WTC11 (cell line): ENCODE data around the gene PLA1A. TPM values are rescaled to one million over a fixed set of nuclear protein-coding genes. Genes with fewer than 3 reads are reported as not detected.

Source experiments
- ATAC-seq: fragments of 200-7000 bp; cut with Tn5 transposase; 2 replicates; pipeline ENCODE4 v1.10.0; 2021; ENCODE audit warnings: mild to moderate bottlenecking, moderate library complexity
- CTCF ChIA-PET: fragments of 300-600 bp; sonication (Branson Sonifier 250); formaldehyde crosslinking; loops from one replicate; lab custom pipeline; 2021; ENCODE audit warnings: antibody characterized with exemption; lab: Charles Lee
- POLR2A ChIA-PET: fragments of 350-600 bp; sonication (Branson Sonifier 250); formaldehyde crosslinking; loops from one replicate; lab custom pipeline; 2021; ENCODE audit warnings: antibody characterized with exemption; lab: Charles Lee
- DNase-seq: peaks from one replicate; pipeline ENCODE4 v3.0.0; 2021; ENCODE audit warnings: low spot score
- H3K27ac Mint-ChIP-seq: 2 replicates; pipeline ENCODE4 v1.8.0; 2021; ENCODE audit warnings: mixed read lengths
- H3K27me3 Mint-ChIP-seq: 2 replicates; pipeline ENCODE4 v1.8.0; 2021; ENCODE audit warnings: low read depth, mild to moderate bottlenecking, moderate library complexity, mixed read lengths
- H3K36me3 Mint-ChIP-seq: 2 replicates; pipeline ENCODE4 v1.8.0; 2021; ENCODE audit warnings: mixed read lengths
- H3K4me1 Mint-ChIP-seq: 2 replicates; pipeline ENCODE4 v1.8.0; 2022; ENCODE audit warnings: mixed read lengths
- H3K4me3 Mint-ChIP-seq: 2 replicates; pipeline ENCODE4 v1.8.0; 2021; ENCODE audit warnings: mild to moderate bottlenecking, moderate library complexity, mixed read lengths
- H3K9me3 Mint-ChIP-seq: 2 replicates; pipeline ENCODE4 v1.8.0; 2021; ENCODE audit warnings: mixed read lengths
- AR ChIP-seq: fragments of 250-450 bp; sonication (Bioruptor Pico); IDR thresholded peaks from 2 replicates; pipeline ENCODE4 v1.9.0; 2021; ENCODE audit warnings: mild to moderate bottlenecking
- ATF1 ChIP-seq: sonication (generic); formaldehyde crosslinking; IDR thresholded peaks from 2 replicates; pipeline ENCODE4 v1.8.1; 2023; ENCODE audit warnings: mild to moderate bottlenecking, moderate library complexity, missing genetic modification reagents
- ATF2 ChIP-seq: sonication (generic); formaldehyde crosslinking; IDR thresholded peaks from 2 replicates; pipeline ENCODE4 v1.8.1; 2022; ENCODE audit warnings: low read depth, missing genetic modification reagents, borderline replicate concordance
- CREB1 ChIP-seq: sonication (generic); formaldehyde crosslinking; IDR thresholded peaks from 2 replicates; pipeline ENCODE4 v1.8.0; 2023; ENCODE audit warnings: mild to moderate bottlenecking, missing genetic modification reagents
- CTCF ChIP-seq: fragments of 200-600 bp; IDR thresholded peaks from 2 replicates; pipeline ENCODE4 v1.8.0; 2022; ENCODE audit warnings: antibody characterized with exemption
- E2F1 ChIP-seq: sonication (generic); formaldehyde crosslinking; IDR thresholded peaks from 2 replicates; pipeline ENCODE4 v1.8.0; 2022; ENCODE audit warnings: mild to moderate bottlenecking, missing genetic modification reagents
- ETV6 ChIP-seq: sonication (generic); formaldehyde crosslinking; IDR thresholded peaks from 2 replicates; pipeline ENCODE4 v1.8.1; 2022; ENCODE audit warnings: mild to moderate bottlenecking, missing genetic modification reagents
- FOXJ3 ChIP-seq: sonication (generic); formaldehyde crosslinking; IDR thresholded peaks from 2 replicates; pipeline ENCODE4 v1.9.0; 2021; ENCODE audit warnings: missing genetic modification reagents, mild to moderate bottlenecking, borderline replicate concordance
- GRHL2 ChIP-seq: fragments of 250-450 bp; sonication (Bioruptor Pico); IDR thresholded peaks from 2 replicates; pipeline ENCODE4 v1.8.0; 2022; ENCODE audit warnings: mild to moderate bottlenecking, moderate library complexity; ENCODE audit not compliant: insufficient replicate concordance, severe bottlenecking
- HMGXB4 ChIP-seq: sonication (generic); formaldehyde crosslinking; IDR thresholded peaks from 2 replicates; pipeline ENCODE4 v1.8.1; 2023; ENCODE audit warnings: mild to moderate bottlenecking, moderate library complexity, missing genetic modification reagents
- JAZF1 ChIP-seq: fragments of 250-450 bp; sonication (Bioruptor Pico); IDR thresholded peaks from 2 replicates; pipeline ENCODE4 v1.9.0; 2021; ENCODE audit warnings: moderate library complexity, mild to moderate bottlenecking, inconsistent platforms
- KAT7 ChIP-seq: sonication (generic); formaldehyde crosslinking; IDR thresholded peaks from 2 replicates; pipeline ENCODE4 v1.8.1; 2023; ENCODE audit warnings: missing genetic modification reagents, mild to moderate bottlenecking, borderline replicate concordance
- NFYB ChIP-seq: sonication (generic); formaldehyde crosslinking; conservative IDR thresholded peaks from 2 replicates; pipeline ENCODE4 v1.8.0; 2022; ENCODE audit warnings: low read depth, missing genetic modification reagents
- NR1H2 ChIP-seq: sonication (generic); formaldehyde crosslinking; IDR thresholded peaks from 2 replicates; pipeline ENCODE4 v1.9.0; 2021; ENCODE audit warnings: mild to moderate bottlenecking, moderate library complexity, missing genetic modification reagents
- NR3C1 ChIP-seq: sonication (generic); formaldehyde crosslinking; conservative IDR thresholded peaks from 2 replicates; pipeline ENCODE4 v1.8.1; 2023; ENCODE audit warnings: low read depth, mild to moderate bottlenecking, missing genetic modification reagents
- OVOL2 ChIP-seq: fragments of 250-450 bp; sonication (Bioruptor Pico); IDR thresholded peaks from 2 replicates; pipeline ENCODE4 v1.9.0; 2021; ENCODE audit warnings: mild to moderate bottlenecking, borderline replicate concordance
- RORB ChIP-seq: fragments of 250-450 bp; sonication (Bioruptor Pico); IDR thresholded peaks from 2 replicates; pipeline ENCODE4 v1.9.0; 2021; ENCODE audit warnings: mild to moderate bottlenecking
- TCF7 ChIP-seq: sonication (generic); formaldehyde crosslinking; IDR thresholded peaks from 2 replicates; pipeline ENCODE4 v1.8.0; 2022; ENCODE audit warnings: mild to moderate bottlenecking, low read depth, missing genetic modification reagents, moderate library complexity
- ZBTB21 ChIP-seq: sonication (generic); formaldehyde crosslinking; IDR thresholded peaks from 2 replicates; pipeline ENCODE4 v1.8.1; 2023; ENCODE audit warnings: mild to moderate bottlenecking, missing genetic modification reagents, borderline replicate concordance
- ZNF121 ChIP-seq: sonication (generic); formaldehyde crosslinking; IDR thresholded peaks from 2 replicates; pipeline ENCODE4 v1.8.0; 2023; ENCODE audit warnings: missing genetic modification reagents
- ZNF263 ChIP-seq: sonication (generic); formaldehyde crosslinking; IDR thresholded peaks from 2 replicates; pipeline ENCODE4 v1.8.1; 2022; ENCODE audit warnings: low read depth, mild to moderate bottlenecking, moderate library complexity, missing genetic modification reagents
- ZNF396 ChIP-seq: fragments of 250-450 bp; sonication (Bioruptor Pico); IDR thresholded peaks from 2 replicates; pipeline ENCODE4 v1.8.0; 2021; ENCODE audit warnings: mild to moderate bottlenecking, moderate library complexity, borderline replicate concordance
- ZNF532 ChIP-seq: fragments of 250-450 bp; sonication (Bioruptor Pico); IDR thresholded peaks from 2 replicates; pipeline ENCODE4 v1.9.0; 2021; ENCODE audit warnings: mild to moderate bottlenecking, borderline replicate concordance
- total RNA-seq: library from RNA; stranded (reverse); gene quantifications from 3 replicates; pipeline ENCODE4 v1.2.3, GENCODE V29; 2021

PLA1A gene
- total RNA-seq, 1 experiment from 2014 or later = not detected

- DNase-seq (no peak), ATAC-seq (no peak)
- TF ChIP-seq TCF7 (CRISPR knock-in tag) (no peak), ZNF263 (CRISPR knock-in tag) (no peak), RORB (CRISPR knock-in tag) (no peak), CREB1 (CRISPR knock-in tag) (no peak), ZNF121 (no peak)
- Mint-ChIP-seq H3K27ac (no peak overlapping the region), H3K36me3 (no peaks in the 10 kb centered on the region), H3K9me3 (no peaks in the 10 kb centered on the region), H3K27me3 (no peaks in the 10 kb centered on the region), H3K4me3 (no peak overlapping the region), H3K4me1 (peaks cover under 1% of the 10 kb centered on the region)
- POLR2A ChIA-PET = no interaction called here
- CTCF ChIA-PET = interaction anchor here (0.7 kb wide), 1 partner anchor 53 kb away, joined by 6 read pairs; no protein-coding TSS in a partner anchor
These were observed 35.1 kb downstream of the PLA1A start for GRCh38 chr3:119632829-119633228.

- Mint-ChIP-seq H3K4me3 (no peak overlapping the region), H3K4me1 (no peaks in the 10 kb centered on the region), H3K9me3 (no peaks in the 10 kb centered on the region), H3K27ac (no peak overlapping the region), H3K36me3 (no peaks in the 10 kb centered on the region), H3K27me3 (no peaks in the 10 kb centered on the region)
- TF ChIP-seq GRHL2 (CRISPR knock-in tag) (no peak), ZNF532 (CRISPR knock-in tag) (no peak), OVOL2 (CRISPR knock-in tag) (no peak), ATF1 (CRISPR knock-in tag) (no peak), ZNF263 (CRISPR knock-in tag) (no peak), CTCF (no peak), KAT7 (CRISPR knock-in tag) (no peak), HMGXB4 (no peak), ZBTB21 (no peak), E2F1 (CRISPR knock-in tag) (no peak), NR3C1 (no peak), JAZF1 (CRISPR knock-in tag) (no peak), RORB (CRISPR knock-in tag) (no peak), ATF2 (CRISPR knock-in tag) (no peak), NR1H2 (CRISPR knock-in tag) (no peak), NFYB (CRISPR knock-in tag) (no peak), ZNF396 (CRISPR knock-in tag) (no peak), ETV6 (CRISPR knock-in tag) (no peak), AR (CRISPR knock-in tag) (no peak), FOXJ3 (CRISPR knock-in tag) (no peak)
- CTCF ChIA-PET = interaction anchor here (1.5 to 2.0 kb wide), 2 partner anchors 9 to 35 kb away, joined by 3 to 5 read pairs; no protein-coding TSS in a partner anchor
- DNase-seq (no peak), ATAC-seq (no peak)
- POLR2A ChIA-PET = no interaction called here
These were observed 38.0 kb downstream of the PLA1A start for GRCh38 chr3:119635719-119636118.
